Measurements from ENCODE around the gene LMAN2.

The LMAN2 gene

DNA sequence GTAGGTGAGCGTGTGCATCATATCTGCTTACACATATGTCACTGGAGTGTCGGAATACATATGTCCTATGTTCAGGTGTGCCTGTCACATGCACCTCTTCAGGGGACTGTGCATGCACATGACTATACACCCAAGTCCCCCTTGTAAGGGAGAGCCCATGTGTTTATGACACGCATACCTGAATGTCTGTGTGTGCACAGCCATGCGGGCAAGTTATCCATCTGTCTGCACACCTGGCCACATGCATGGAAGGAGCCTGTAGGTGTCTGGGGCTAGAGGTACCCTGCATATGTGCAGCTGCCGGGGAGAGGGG, 5.6 kb upstream of the LMAN2 start:
- Histone ChIP-seq H3K4me2 (ENCODE audit: low read depth, low read length) (peak overlapping the region; percentile 91), H3K27me3 (replicated peaks; ENCODE audit: insufficient read depth, low read length) (no peaks in the 10 kb centered on the region), H3K9me3 (replicated peaks; ENCODE audit: insufficient read depth, low read length) (no peaks in the 10 kb centered on the region), H3K27ac (ENCODE audit: low read length) (peak overlapping the region; percentile 92; the same call in 1 of the 2 replicates), H3F3A (ENCODE audit: insufficient read depth, low read length) (peaks cover 9% of the 10 kb centered on the region; the same call in 1 of the 2 replicates), H2AFZ (ENCODE audit: low read length) (peak overlapping the region; percentile 79), H3K36me3 (replicated peaks; ENCODE audit: insufficient read depth, low read length) (no peaks in the 10 kb centered on the region), H3K4me1 (ENCODE audit: low read length) (peaks cover 50% of the 10 kb centered on the region), H3K4me3 (ENCODE audit: low read length) (peak overlapping the region; percentile 97), H4K20me1 (ENCODE audit: insufficient read depth, low read length) (no peaks in the 10 kb centered on the region), H3K79me2 (ENCODE audit: low read length) (peaks cover 35% of the 10 kb centered on the region), H3K9me2 (replicated peaks; ENCODE audit: insufficient read depth, low read length) (no peaks in the 10 kb centered on the region), H3K9ac (ENCODE audit: low read length) (peak overlapping the region; percentile 94; the same call in 1 of the 2 replicates)
- TF ChIP-seq EZH2phosphoT487 (IDR thresholded peaks at IDR 0.05; ENCODE audit: low read length) = no peak
- no peak for TF ChIP-seq EZH2 (optimal IDR thresholded peaks at IDR 0.05; ENCODE audit: low read depth, low read length)
- no peak for TF ChIP-seq CTCF (IDR thresholded peaks at IDR 0.05; ENCODE audit: low read length)
- no peak for DNase-seq

DNA sequence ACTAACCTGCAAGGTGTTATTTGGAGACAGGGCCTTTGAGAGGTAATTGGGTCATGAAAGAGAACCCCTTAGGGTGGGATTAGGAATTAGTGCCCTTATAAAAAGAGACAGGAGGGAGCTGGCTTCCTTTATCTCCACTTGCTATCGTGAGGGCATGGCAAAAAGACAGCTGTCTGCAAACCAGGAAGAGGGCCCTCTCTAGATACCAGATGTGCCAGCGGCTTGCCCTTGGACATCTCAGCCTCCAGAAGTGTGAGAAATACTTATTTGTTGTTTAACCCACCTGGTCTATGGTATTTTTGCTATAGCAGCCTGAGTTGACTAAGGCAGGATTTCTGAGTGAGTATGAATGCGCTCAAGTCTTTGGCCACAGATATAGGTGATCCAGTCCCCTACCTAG, 5.3 kb upstream of the LMAN2 start:
- Histone ChIP-seq H2AFZ (ENCODE audit: low read length) (peak overlapping the region; percentile 79; the same call in 1 of the 2 replicates), H3F3A (ENCODE audit: insufficient read depth, low read length) (peaks cover 6% of the 10 kb centered on the region; the same call in 1 of the 2 replicates), H3K9ac (ENCODE audit: low read length) (0 out of 2 replicates have a peak overlapping the region, but pooled peaks have one; percentile 94), H3K36me3 (replicated peaks; ENCODE audit: insufficient read depth, low read length) (no peaks in the 10 kb centered on the region), H4K20me1 (ENCODE audit: insufficient read depth, low read length) (no peaks in the 10 kb centered on the region), H3K27ac (ENCODE audit: low read length) (peak overlapping the region; percentile 92; the same call in 1 of the 2 replicates), H3K4me2 (ENCODE audit: low read depth, low read length) (peak overlapping the region; percentile 91; the same call in 1 of the 2 replicates), H3K79me2 (ENCODE audit: low read length) (peaks cover 34% of the 10 kb centered on the region), H3K4me3 (ENCODE audit: low read length) (no peak overlapping the region), H3K4me1 (ENCODE audit: low read length) (peaks cover 46% of the 10 kb centered on the region), H3K27me3 (replicated peaks; ENCODE audit: insufficient read depth, low read length) (no peaks in the 10 kb centered on the region), H3K9me3 (replicated peaks; ENCODE audit: insufficient read depth, low read length) (no peaks in the 10 kb centered on the region), H3K9me2 (replicated peaks; ENCODE audit: insufficient read depth, low read length) (no peaks in the 10 kb centered on the region)
- TF ChIP-seq CTCF (IDR thresholded peaks at IDR 0.05; ENCODE audit: low read length) = no peak
- no peak for TF ChIP-seq EZH2 (optimal IDR thresholded peaks at IDR 0.05; ENCODE audit: low read depth, low read length)
- no peak for TF ChIP-seq EZH2phosphoT487 (IDR thresholded peaks at IDR 0.05; ENCODE audit: low read length)
- no peak for DNase-seq

GRCh38 chr5:177355868-177356168, 4.3 kb upstream of the LMAN2 start:
- Histone ChIP-seq H2AFZ (ENCODE audit: low read length) (no peak overlapping the region), H3K79me2 (ENCODE audit: low read length) (peaks cover 35% of the 10 kb centered on the region), H3K27ac (ENCODE audit: low read length) (no peak overlapping the region), H3K9me2 (replicated peaks; ENCODE audit: insufficient read depth, low read length) (no peaks in the 10 kb centered on the region), H3K4me3 (ENCODE audit: low read length) (no peak overlapping the region), H3K9me3 (replicated peaks; ENCODE audit: insufficient read depth, low read length) (no peaks in the 10 kb centered on the region), H3K27me3 (replicated peaks; ENCODE audit: insufficient read depth, low read length) (no peaks in the 10 kb centered on the region), H4K20me1 (ENCODE audit: insufficient read depth, low read length) (no peaks in the 10 kb centered on the region), H3K36me3 (replicated peaks; ENCODE audit: insufficient read depth, low read length) (no peaks in the 10 kb centered on the region), H3K9ac (ENCODE audit: low read length) (no peak overlapping the region), H3K4me1 (ENCODE audit: low read length) (peaks cover 37% of the 10 kb centered on the region), H3K4me2 (ENCODE audit: low read depth, low read length) (no peak overlapping the region), H3F3A (ENCODE audit: insufficient read depth, low read length) (peaks cover 7% of the 10 kb centered on the region; the same call in 1 of the 2 replicates)
- no peak for DNase-seq
- TF ChIP-seq EZH2 (optimal IDR thresholded peaks at IDR 0.05; ENCODE audit: low read depth, low read length) (no peak), EZH2phosphoT487 (IDR thresholded peaks at IDR 0.05; ENCODE audit: low read length) (no peak), CTCF (IDR thresholded peaks at IDR 0.05; ENCODE audit: low read length) (no peak)
